Endothelial cell of umbilical vein (primary cell): Measurements from ENCODE around the gene CNDP1. TPM values are rescaled to one million over a fixed set of nuclear protein-coding genes. Genes with fewer than 3 reads are reported as not detected.

Experiments used
- BruUV-seq: library from RNA; stranded (reverse); fragments of 400-500 nt; replicated peaks from 2 replicates; lab custom pipeline; 2021; lab: Mats Ljungman, UMichigan
- CTCF ChIA-PET: fragments of 300-600, 350-600 bp; sonication (Branson Sonifier 250); formaldehyde crosslinking; loops from one replicate; lab custom pipeline; 2021; ENCODE audit warnings: antibody characterized with exemption, inconsistent platforms; lab: Charles Lee
- POLR2A ChIA-PET: fragments of 300-600, 350-600 bp; sonication (Branson Sonifier 250); formaldehyde crosslinking; loops from one replicate; lab custom pipeline; 2021; ENCODE audit warnings: antibody characterized with exemption, inconsistent platforms; lab: Charles Lee
- DNase-seq: peaks from one replicate; pipeline ENCODE4 v3.0.0-alpha.2; 2011; ENCODE audit warnings: low read depth, low spot score
- FAIRE-seq: peaks from 2 replicates; lab custom pipeline; 2011; peaks lifted over from hg19 to GRCh38; lab: Jason Lieb, UNC
- H2AFZ ChIP-seq: 2 replicates; pipeline ENCODE4 v1.6.0; 2012; ENCODE audit warnings: low read depth, low read length, control low read depth, inconsistent platforms
- H3K27ac ChIP-seq: 2 replicates; pipeline ENCODE4 v1.5.1; 2011; ENCODE audit warnings: low read depth, mild to moderate bottlenecking, control low read depth, low read length, moderate library complexity; ENCODE audit not compliant: insufficient read depth
- H3K27me3 ChIP-seq, 2 experiments: 2 replicates each; pipeline versions ENCODE4 v1.6.0 to v1.6.1; 2011; ENCODE audit warnings: low read length in 2 of 2, mixed read lengths in 1 of 2; ENCODE audit not compliant: control insufficient read depth in 2 of 2, insufficient read depth in 2 of 2
- H3K36me3 ChIP-seq, 2 experiments: 2 replicates in 1 of 2; 3 replicates in 1 of 2; pipeline ENCODE4 v1.5.1; 2011; ENCODE audit warnings: low read length in 2 of 2, mild to moderate bottlenecking in 1 of 2, moderate library complexity in 1 of 2; ENCODE audit not compliant: control insufficient read depth in 2 of 2, insufficient read depth in 2 of 2; ENCODE audit errors: extremely low read depth in 1 of 2
- H3K4me1 ChIP-seq: 3 replicates; pipeline ENCODE4 v1.5.1; 2011; ENCODE audit warnings: mild to moderate bottlenecking, low read length; ENCODE audit not compliant: control insufficient read depth, insufficient read depth; ENCODE audit errors: extremely low read depth
- H3K4me2 ChIP-seq: 2 replicates; pipeline ENCODE4 v1.6.1; 2011; ENCODE audit warnings: low read length, control low read depth, mixed read lengths; ENCODE audit not compliant: insufficient read depth
- H3K4me3 ChIP-seq, 3 experiments: fragments of 200-600 bp in 1 of 3; sonication (generic), shearing (Covaris generic) in 1 of 3; replicated peaks in 1 of 3; 2 replicates each; pipeline ENCODE4 v1.5.1; 2011 to 2016; ENCODE audit warnings: control low read depth in 3 of 3, low read length in 3 of 3, mild to moderate bottlenecking in 2 of 3, inconsistent platforms in 1 of 3, low read depth in 1 of 3, moderate library complexity in 1 of 3; ENCODE audit not compliant: insufficient read depth in 1 of 3
- H3K79me2 ChIP-seq: 2 replicates; pipeline ENCODE4 v1.6.0; 2012; ENCODE audit warnings: low read length, inconsistent platforms; ENCODE audit not compliant: control insufficient read depth, insufficient read depth
- H3K9ac ChIP-seq: replicated peaks from 2 replicates; pipeline ENCODE3; 2011; ENCODE audit warnings: low read length, control low read depth; ENCODE audit not compliant: insufficient read depth; ENCODE audit errors: extremely low read depth
- H3K9me1 ChIP-seq: replicated peaks from 3 replicates; pipeline ENCODE4 v1.6.0; 2011; ENCODE audit warnings: mild to moderate bottlenecking, low read length; ENCODE audit not compliant: control insufficient read depth, insufficient read depth; ENCODE audit errors: extremely low read depth
- H3K9me3 ChIP-seq: replicated peaks from 2 replicates; pipeline ENCODE4 v1.5.1; 2012; ENCODE audit warnings: low read length, inconsistent platforms; ENCODE audit not compliant: control insufficient read depth, insufficient read depth
- H4K20me1 ChIP-seq: replicated peaks from 2 replicates; pipeline ENCODE3; 2011; ENCODE audit warnings: mild to moderate bottlenecking, low read length; ENCODE audit not compliant: control insufficient read depth, insufficient read depth; ENCODE audit errors: extremely low read depth
- EZH2 ChIP-seq: IDR thresholded peaks from 2 replicates; pipeline ENCODE4 v1.6.1; 2012; ENCODE audit warnings: borderline replicate concordance, low read depth, mild to moderate bottlenecking, moderate library complexity, low read length, inconsistent platforms; ENCODE audit not compliant: severe bottlenecking
- FOS ChIP-seq: IDR thresholded peaks from 2 replicates; pipeline ENCODE4 v1.6.1; 2011; ENCODE audit warnings: mild to moderate bottlenecking, low read length, moderate library complexity, borderline replicate concordance; ENCODE audit not compliant: insufficient read depth
- GATA2 ChIP-seq: IDR thresholded peaks from 2 replicates; pipeline ENCODE4 v1.7.0; 2011; ENCODE audit warnings: low read depth, mild to moderate bottlenecking, moderate library complexity, mixed read lengths, low read length; ENCODE audit not compliant: insufficient read length, insufficient read depth
- JUN ChIP-seq: IDR thresholded peaks from 2 replicates; pipeline ENCODE4 v1.6.1; 2011; ENCODE audit warnings: borderline replicate concordance, low read depth; ENCODE audit not compliant: insufficient read length, insufficient read depth
- MYC ChIP-seq: IDR thresholded peaks from one replicate; pipeline ENCODE4 v1.6.1; 2011; ENCODE audit warnings: mild to moderate bottlenecking, low read depth, low read length
- POLR2A ChIP-seq: IDR thresholded peaks from 2 replicates; pipeline ENCODE4 v1.6.1; 2012; ENCODE audit warnings: low read depth, mild to moderate bottlenecking, control low read depth, low read length
- POLR2AphosphoS5 ChIP-seq: IDR thresholded peaks from 2 replicates; pipeline ENCODE4 v1.6.1; 2012; ENCODE audit warnings: low read depth, mild to moderate bottlenecking, control low read depth, low read length, moderate library complexity; ENCODE audit not compliant: insufficient read depth
- dilution Hi-C: fragments of 300-500 bp; cut with MboI; formaldehyde crosslinking; loops from one replicate; pipeline ENCODE4 v1.15.0; 2019; ENCODE audit warnings: low sequenced_read_pairs; ENCODE audit not compliant: extremely low pct_ligation_motif_present
- intact Hi-C: fragments of 100-400 bp; cut with micrococcal nuclease; formaldehyde crosslinking; loops from one replicate; pipeline ENCODE4 v1.10.0; 2022
- polyA plus RNA-seq, 4 experiments: library from polyadenylated mRNA; depleted of rRNA in 3 of 4; stranded (reverse) in 3 of 4; unstranded in 1 of 4; fragments of >200 nt; gene quantifications; 2 replicates each; pipeline versions ENCODE4 v1.2.1 to v1.2.3, GENCODE V29; 2011 to 2012; ENCODE audit warnings: missing spikeins in 1 of 4
- total RNA-seq: library from RNA; stranded (reverse); gene quantifications from 2 replicates; pipeline ENCODE4 v1.2.3, GENCODE V29; 2021
- TF ChIP-seq, protein P1 (sequence below): IDR thresholded peaks from 2 replicates; pipeline ENCODE4 v1.6.1; 2011; ENCODE audit not compliant: insufficient read depth, insufficient read length
- TF ChIP-seq, protein P2 (sequence below), 2 donors: IDR thresholded peaks; 1 replicate in 1 of 2; 2 replicates in 1 of 2; pipeline ENCODE4 v1.5.1; 2011; ENCODE audit warnings: low read length in 2 of 2, mild to moderate bottlenecking in 2 of 2, moderate library complexity in 2 of 2, control low read depth in 1 of 2, inconsistent platforms in 1 of 2, low read depth in 1 of 2; ENCODE audit not compliant: insufficient read depth in 1 of 2; ENCODE audit errors: extremely low read depth in 1 of 2

The CNDP1 gene
- total and polyA plus RNA-seq, 2 donors (not counting 3 experiments of a cell fraction or from before 2014, with no cell fraction given) = not detected

DNA sequence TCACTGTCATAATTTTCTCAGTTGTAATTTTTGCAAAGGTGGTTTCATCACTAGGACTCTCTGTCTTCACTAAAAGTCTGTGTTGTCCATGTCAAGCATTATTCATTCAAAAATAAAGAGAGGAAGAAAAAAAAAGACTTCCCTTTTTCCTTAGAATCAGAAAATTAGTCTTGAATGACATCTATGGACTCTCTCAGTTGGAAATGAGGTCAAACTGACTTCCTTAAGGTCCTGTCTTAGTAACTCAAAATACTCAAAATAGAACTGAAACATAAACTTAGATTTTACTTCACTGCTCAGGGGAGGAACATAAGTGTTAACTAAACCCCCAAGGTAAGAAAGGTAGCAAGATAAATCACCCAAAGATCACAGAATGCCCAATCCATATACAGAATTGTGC is 61.1 kb downstream of the CNDP1 start:
- no peak for TF ChIP-seq POLR2AphosphoS5
- ChIA-PET POLR2A (no interaction called here), CTCF (interaction anchor here (1.0 kb wide), 1 partner anchor 43 kb away, joined by 4 read pairs; no protein-coding TSS in a partner anchor)
- FAIRE-seq (no peak), DNase-seq (no peak)
- Histone ChIP-seq H3K4me1 (peaks cover 15% of the 10 kb centered on the region), H3K79me2 (peaks cover 24% of the 10 kb centered on the region), H3K27me3 (no peaks in the 10 kb centered on the region), H2AFZ (no peak overlapping the region), H3K4me3 (no peak overlapping the region), H3K27ac (no peak overlapping the region), H4K20me1 (no peaks in the 10 kb centered on the region), H3K9me1 (no peaks in the 10 kb centered on the region), H3K9ac (no peak overlapping the region), H3K36me3 (no peaks in the 10 kb centered on the region), H3K9me3 (no peaks in the 10 kb centered on the region), H3K4me2 (peak overlapping the region; percentile 45)
- intact Hi-C loops (loop anchor here (5.0 kb wide), 1 partner anchor 612 kb away; the partner anchor contains the start of gene PTGR3), dilution Hi-C loops (no loop called here)
- BruUV-seq = no TSS peak

DNA sequence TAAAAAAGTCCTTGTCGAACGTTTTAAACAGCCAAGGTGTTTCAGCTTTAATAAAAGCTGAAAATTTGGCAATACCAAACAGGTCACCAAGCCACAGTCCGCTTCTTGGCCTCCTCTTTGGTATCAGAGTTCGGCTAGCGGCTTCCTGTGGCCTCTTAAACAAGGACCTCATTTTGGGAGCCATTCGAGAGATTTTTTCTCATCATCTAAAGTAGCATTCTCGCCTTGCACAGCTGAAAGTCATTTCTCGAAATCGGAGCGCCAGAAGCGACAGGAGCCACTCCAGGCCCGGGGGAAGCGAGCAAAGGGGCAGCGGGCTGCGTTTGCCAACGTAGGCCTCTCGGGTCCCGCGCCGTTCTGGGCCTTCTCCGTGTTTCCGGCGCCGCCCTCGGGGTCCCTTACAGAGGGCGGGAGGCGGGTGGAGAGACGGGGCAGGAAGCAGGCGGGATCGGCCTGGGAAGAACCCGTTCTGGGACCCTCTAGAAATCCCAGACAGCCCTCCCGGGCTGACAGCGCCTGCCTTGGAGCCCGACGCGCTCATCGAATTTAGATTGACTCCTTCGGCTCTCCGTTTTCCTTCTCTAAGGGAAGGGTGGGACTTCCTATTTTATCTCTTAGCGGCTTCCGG is 62.8 kb downstream of the CNDP1 start:
- ChIA-PET CTCF (interaction anchor here (1.2 kb wide), 1 partner anchor 31 kb away, joined by 3 read pairs; no protein-coding TSS in a partner anchor), POLR2A (interaction anchor here (0.6 kb wide), 1 partner anchor 149 kb away, joined by 4 read pairs; no protein-coding TSS in a partner anchor)
- peaks cover 15% of the 10 kb centered on the region for H3K4me1 ChIP-seq
- intact Hi-C loops (loop anchor here (1.0 to 5.0 kb wide), 4 partner anchors 305 to 1896 kb away; partner anchors contain the start of genes PTGR3 and TIMM21), dilution Hi-C loops (no loop called here)
- BruUV-seq = TSS peak; percentile 64
- H3K79me2 ChIP-seq = peaks cover 33% of the 10 kb centered on the region
- no peaks in the 10 kb centered on the region for H3K9me1 ChIP-seq
- H3K9ac ChIP-seq = peak overlapping the region; percentile 100
- H4K20me1 ChIP-seq = no peaks in the 10 kb centered on the region
- no peak for TF ChIP-seq MYC
- peak; percentile 46 for TF ChIP-seq POLR2A
- TF ChIP-seq, protein P1, sequence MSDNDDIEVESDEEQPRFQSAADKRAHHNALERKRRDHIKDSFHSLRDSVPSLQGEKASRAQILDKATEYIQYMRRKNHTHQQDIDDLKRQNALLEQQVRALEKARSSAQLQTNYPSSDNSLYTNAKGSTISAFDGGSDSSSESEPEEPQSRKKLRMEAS = no peak
- no peak for TF ChIP-seq FOS
- no peak for TF ChIP-seq EZH2
- TF ChIP-seq GATA2 = no peak
- TF ChIP-seq, protein P2, sequence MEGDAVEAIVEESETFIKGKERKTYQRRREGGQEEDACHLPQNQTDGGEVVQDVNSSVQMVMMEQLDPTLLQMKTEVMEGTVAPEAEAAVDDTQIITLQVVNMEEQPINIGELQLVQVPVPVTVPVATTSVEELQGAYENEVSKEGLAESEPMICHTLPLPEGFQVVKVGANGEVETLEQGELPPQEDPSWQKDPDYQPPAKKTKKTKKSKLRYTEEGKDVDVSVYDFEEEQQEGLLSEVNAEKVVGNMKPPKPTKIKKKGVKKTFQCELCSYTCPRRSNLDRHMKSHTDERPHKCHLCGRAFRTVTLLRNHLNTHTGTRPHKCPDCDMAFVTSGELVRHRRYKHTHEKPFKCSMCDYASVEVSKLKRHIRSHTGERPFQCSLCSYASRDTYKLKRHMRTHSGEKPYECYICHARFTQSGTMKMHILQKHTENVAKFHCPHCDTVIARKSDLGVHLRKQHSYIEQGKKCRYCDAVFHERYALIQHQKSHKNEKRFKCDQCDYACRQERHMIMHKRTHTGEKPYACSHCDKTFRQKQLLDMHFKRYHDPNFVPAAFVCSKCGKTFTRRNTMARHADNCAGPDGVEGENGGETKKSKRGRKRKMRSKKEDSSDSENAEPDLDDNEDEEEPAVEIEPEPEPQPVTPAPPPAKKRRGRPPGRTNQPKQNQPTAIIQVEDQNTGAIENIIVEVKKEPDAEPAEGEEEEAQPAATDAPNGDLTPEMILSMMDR (IDR thresholded peaks at IDR 0.05; ENCODE audit: extremely low read depth in 1 of 2, insufficient read depth in 1 of 2, low read depth in 1 of 2, low read length in 2 of 2) = no peak
- TF ChIP-seq POLR2AphosphoS5 = peak; percentile 4
- no peak for TF ChIP-seq JUN
- H3K4me3 ChIP-seq = peak overlapping the region; percentile 88 to 98 (median 97)
- no peaks in the 10 kb centered on the region for H3K9me3 ChIP-seq
- peak overlapping the region; percentile 75 for H3K4me2 ChIP-seq
- DNase-seq = peak; percentile 78
- H3K36me3 ChIP-seq = no peaks in the 10 kb centered on the region
- H2AFZ ChIP-seq = peak overlapping the region; percentile 94
- H3K27me3 ChIP-seq = no peaks in the 10 kb centered on the region
- FAIRE-seq = peak; percentile 57
- H3K27ac ChIP-seq = peak overlapping the region; percentile 99
